H9 (cell line): ENCODE measurements around the gene IGF2BP3. TPM values are rescaled to one million over a fixed set of nuclear protein-coding genes. Genes with fewer than 3 reads are reported as not detected.

Source experiments
- DNase-seq: peaks from one replicate; pipeline ENCODE4 v3.0.0-alpha.2; 2017
- H2AFZ ChIP-seq: one replicate; pipeline ENCODE4 v1.6.1; 2013; ENCODE audit warnings: mild to moderate bottlenecking, low read length, control low read depth, moderate library complexity
- H2AK5ac ChIP-seq: 2 replicates; pipeline ENCODE4 v1.6.1; 2013; ENCODE audit warnings: low read length, control low read depth, mixed read lengths; ENCODE audit not compliant: insufficient read length
- H2BK120ac ChIP-seq: one replicate; pipeline ENCODE4 v1.6.1; 2013; ENCODE audit warnings: low read depth, mild to moderate bottlenecking, low read length, control low read depth, inconsistent platforms; ENCODE audit not compliant: poor library complexity, severe bottlenecking
- H2BK12ac ChIP-seq: 2 replicates; pipeline ENCODE4 v1.6.1; 2013; ENCODE audit warnings: low read length, control low read depth, mixed read lengths, low read depth; ENCODE audit not compliant: insufficient read length
- H2BK15ac ChIP-seq: 2 replicates; pipeline ENCODE4 v1.6.1; 2013; ENCODE audit warnings: low read depth, low read length, control low read depth
- H2BK20ac ChIP-seq: one replicate; pipeline ENCODE4 v1.6.1; 2013; ENCODE audit warnings: low read depth, mild to moderate bottlenecking, low read length, control low read depth, inconsistent platforms; ENCODE audit not compliant: poor library complexity, severe bottlenecking
- H2BK5ac ChIP-seq: 2 replicates; pipeline ENCODE4 v1.6.1; 2013; ENCODE audit warnings: low read length, control low read depth, mixed read lengths; ENCODE audit not compliant: insufficient read length
- H3K14ac ChIP-seq: 2 replicates; pipeline ENCODE4 v1.6.1; 2013; ENCODE audit warnings: low read length, control low read depth; ENCODE audit not compliant: insufficient read depth
- H3K18ac ChIP-seq: 2 replicates; pipeline ENCODE4 v1.6.1; 2013; ENCODE audit warnings: low read depth, mild to moderate bottlenecking, mixed read lengths, low read length, control low read depth; ENCODE audit not compliant: insufficient read length
- H3K23ac ChIP-seq: 2 replicates; pipeline ENCODE4 v1.6.1; 2013; ENCODE audit warnings: low read length, control low read depth, mixed read lengths, low read depth; ENCODE audit not compliant: insufficient read length
- H3K23me2 ChIP-seq: 2 replicates; pipeline ENCODE4 v1.6.1; 2013; ENCODE audit warnings: low read depth, mild to moderate bottlenecking, mixed read lengths, low read length, control low read depth; ENCODE audit not compliant: insufficient read length, poor library complexity, severe bottlenecking
- H3K27ac ChIP-seq: 2 replicates; pipeline ENCODE4 v1.5.1; 2013; ENCODE audit warnings: low read length, control low read depth, mixed read lengths, low read depth; ENCODE audit not compliant: insufficient read length
- H3K27me3 ChIP-seq: 2 replicates; pipeline ENCODE4 v1.6.1; 2013; ENCODE audit warnings: low read length, control low read depth, inconsistent platforms; ENCODE audit not compliant: insufficient read depth
- H3K4ac ChIP-seq: 2 replicates; pipeline ENCODE4 v1.6.1; 2013; ENCODE audit warnings: low read depth, mild to moderate bottlenecking, control low read depth, inconsistent platforms, low read length, moderate library complexity
- H3K4me1 ChIP-seq: 2 replicates; pipeline ENCODE4 v1.6.1; 2013; ENCODE audit warnings: low read length, control low read depth, inconsistent platforms; ENCODE audit not compliant: insufficient read depth
- H3K4me2 ChIP-seq: 2 replicates; pipeline ENCODE4 v1.6.1; 2013; ENCODE audit warnings: low read length, control low read depth, mixed read lengths; ENCODE audit not compliant: insufficient read length, insufficient read depth
- H3K56ac ChIP-seq: 2 replicates; pipeline ENCODE4 v1.6.1; 2013; ENCODE audit warnings: low read depth, mild to moderate bottlenecking, mixed read lengths, low read length, control low read depth; ENCODE audit not compliant: insufficient read length
- H3K79me1 ChIP-seq: 2 replicates; pipeline ENCODE4 v1.6.1; 2013; ENCODE audit warnings: low read depth, mild to moderate bottlenecking, moderate library complexity, low read length, control low read depth, inconsistent platforms; ENCODE audit not compliant: insufficient read depth, poor library complexity, severe bottlenecking
- H3K79me2 ChIP-seq: 2 replicates; pipeline ENCODE4 v1.6.1; 2013; ENCODE audit warnings: low read length, control low read depth, inconsistent platforms; ENCODE audit not compliant: insufficient read depth
- H3K9ac ChIP-seq: 2 replicates; pipeline ENCODE4 v1.6.1; 2013; ENCODE audit warnings: low read length, control low read depth, mixed read lengths; ENCODE audit not compliant: insufficient read length; ENCODE audit errors: extremely low read depth
- H3K9me3 ChIP-seq: one replicate; pipeline ENCODE4 v1.6.1; 2013; ENCODE audit warnings: low read depth, low read length, inconsistent platforms; ENCODE audit not compliant: control insufficient read depth
- H3T11ph ChIP-seq: one replicate; pipeline ENCODE4 v1.6.1; 2013; ENCODE audit warnings: mild to moderate bottlenecking, low read length, control low read depth, inconsistent platforms
- H4K20me1 ChIP-seq: one replicate; pipeline ENCODE4 v1.6.1; 2013; ENCODE audit not compliant: control insufficient read depth, insufficient read length, insufficient read depth
- H4K5ac ChIP-seq: 2 replicates; pipeline ENCODE4 v1.6.1; 2013; ENCODE audit warnings: low read depth, mild to moderate bottlenecking, mixed read lengths, low read length, control low read depth; ENCODE audit not compliant: insufficient read length
- H4K8ac ChIP-seq: replicated peaks from 2 replicates; pipeline ENCODE4 v1.6.1; 2013; ENCODE audit warnings: low read length, control low read depth, mixed read lengths, low read depth; ENCODE audit not compliant: insufficient read length
- H4K91ac ChIP-seq: 2 replicates; pipeline ENCODE4 v1.6.1; 2013; ENCODE audit warnings: low read depth, mild to moderate bottlenecking, moderate library complexity, mixed read lengths, low read length, control low read depth; ENCODE audit not compliant: insufficient read length
- H3K27ac Mint-ChIP-seq, 3 experiments: 2 replicates in 2 of 3; 3 replicates in 1 of 3; pipeline ENCODE4 v1.8.0; 2020 to 2021; ENCODE audit warnings: mixed read lengths in 3 of 3, mild to moderate bottlenecking in 1 of 3, moderate library complexity in 1 of 3
- H3K27me3 Mint-ChIP-seq: 2 replicates; pipeline ENCODE4 v1.8.0; 2021; ENCODE audit warnings: low read depth, mild to moderate bottlenecking, moderate library complexity, mixed read lengths
- H3K36me3 Mint-ChIP-seq, 3 experiments: 2 replicates in 2 of 3; 3 replicates in 1 of 3; pipeline ENCODE4 v1.8.0; 2020 to 2021; ENCODE audit warnings: low read depth in 3 of 3, mixed read lengths in 3 of 3; ENCODE audit not compliant: insufficient read depth in 1 of 3
- H3K4me1 Mint-ChIP-seq, 2 experiments: 2 replicates each; pipeline ENCODE4 v1.8.0; 2020; ENCODE audit warnings: mixed read lengths in 2 of 2
- H3K4me3 Mint-ChIP-seq, 2 experiments: 2 replicates in 1 of 2; 3 replicates in 1 of 2; pipeline ENCODE4 v1.8.0; 2020 to 2021; ENCODE audit warnings: mild to moderate bottlenecking in 2 of 2, mixed read lengths in 2 of 2, moderate library complexity in 1 of 2
- H3K9me3 Mint-ChIP-seq, 2 experiments: 2 replicates in 1 of 2; 3 replicates in 1 of 2; pipeline ENCODE4 v1.8.0; 2020; ENCODE audit warnings: mild to moderate bottlenecking in 2 of 2, mixed read lengths in 2 of 2, moderate library complexity in 1 of 2
- WGBS: extraction: QIAGEN DNeasy Blood & Tissue Kit; methylation state at CpG from one replicate; pipeline ENCODE4 v1.1.7; 2013; ENCODE audit warnings: missing lambda C conversion rate, low lambda C conversion rate, mixed read lengths; ENCODE audit not compliant: insufficient read length; ENCODE audit errors: extremely low coverage; 5-methylcytosine and 5-hydroxymethylcytosine counted together
- total RNA-seq: library from RNA; stranded (reverse); gene quantifications from 2 replicates; pipeline ENCODE4 v1.2.1, GENCODE V29; 2021
- TF ChIP-seq, protein P1 (sequence below): fragments of 200-600 bp; sonication (generic); conservative IDR thresholded peaks from 3 replicates; pipeline ENCODE4 v1.8.0; 2021; ENCODE audit warnings: antibody characterized with exemption, mild to moderate bottlenecking

Gene IGF2BP3
- total RNA-seq, 1 experiment from 2014 or later: 197 TPM

DNA sequence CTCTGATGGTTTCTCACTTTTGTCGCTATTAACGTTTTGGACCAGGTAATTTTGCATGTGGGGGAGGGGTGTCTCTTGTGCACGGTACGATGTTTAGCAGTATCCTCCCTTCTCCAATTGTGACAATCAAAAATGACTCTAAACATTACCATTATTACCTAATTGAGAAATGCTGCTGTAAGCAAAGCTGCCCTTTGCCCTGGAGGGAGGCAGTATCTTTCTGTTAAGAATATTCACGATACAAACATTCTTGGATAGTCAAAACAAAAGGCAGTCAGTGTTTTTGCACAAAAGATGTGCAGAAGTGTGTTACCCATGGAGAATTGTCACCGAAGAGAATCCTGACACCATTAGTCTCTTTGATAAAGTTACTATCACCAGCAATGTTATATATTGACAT lies 161.5 kb downstream of the IGF2BP3 start:
- TF ChIP-seq, protein P1, sequence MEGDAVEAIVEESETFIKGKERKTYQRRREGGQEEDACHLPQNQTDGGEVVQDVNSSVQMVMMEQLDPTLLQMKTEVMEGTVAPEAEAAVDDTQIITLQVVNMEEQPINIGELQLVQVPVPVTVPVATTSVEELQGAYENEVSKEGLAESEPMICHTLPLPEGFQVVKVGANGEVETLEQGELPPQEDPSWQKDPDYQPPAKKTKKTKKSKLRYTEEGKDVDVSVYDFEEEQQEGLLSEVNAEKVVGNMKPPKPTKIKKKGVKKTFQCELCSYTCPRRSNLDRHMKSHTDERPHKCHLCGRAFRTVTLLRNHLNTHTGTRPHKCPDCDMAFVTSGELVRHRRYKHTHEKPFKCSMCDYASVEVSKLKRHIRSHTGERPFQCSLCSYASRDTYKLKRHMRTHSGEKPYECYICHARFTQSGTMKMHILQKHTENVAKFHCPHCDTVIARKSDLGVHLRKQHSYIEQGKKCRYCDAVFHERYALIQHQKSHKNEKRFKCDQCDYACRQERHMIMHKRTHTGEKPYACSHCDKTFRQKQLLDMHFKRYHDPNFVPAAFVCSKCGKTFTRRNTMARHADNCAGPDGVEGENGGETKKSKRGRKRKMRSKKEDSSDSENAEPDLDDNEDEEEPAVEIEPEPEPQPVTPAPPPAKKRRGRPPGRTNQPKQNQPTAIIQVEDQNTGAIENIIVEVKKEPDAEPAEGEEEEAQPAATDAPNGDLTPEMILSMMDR: no peak
- no CpG with 5 or more reads among the region's 6 CpGs for WGBS
- no peak overlapping the region for H2BK12ac ChIP-seq
- no peak overlapping the region for H2BK20ac ChIP-seq
- H3K9me3 ChIP-seq: no peaks in the 10 kb centered on the region
- no peak overlapping the region for H4K5ac ChIP-seq
- no peak for DNase-seq
- H2BK120ac ChIP-seq: no peak overlapping the region
- H4K91ac ChIP-seq: no peak overlapping the region
- no peaks in the 10 kb centered on the region for H3K23me2 ChIP-seq
- H3K9ac ChIP-seq: no peak overlapping the region
- H2BK5ac ChIP-seq: no peak overlapping the region
- no peak overlapping the region for H2BK15ac ChIP-seq
- Mint-ChIP-seq H3K27ac (peak overlapping the region in 1 of 3 experiments; percentile 62; a peak in 2 of 7 replicates), H3K4me3 (no peak overlapping the region), H3K27me3 (no peaks in the 10 kb centered on the region), H3K4me1 (no peaks in the 10 kb centered on the region), H3K9me3 (peaks cover 2 to 3% of the 10 kb centered on the region in 2 experiments; a peak in 1 of 5 replicates), H3K36me3 (peaks cover 49 to 91% (median 84%) of the 10 kb centered on the region in 3 experiments; a peak in 6 of 7 replicates)
- H4K8ac ChIP-seq: no peak overlapping the region
- no peaks in the 10 kb centered on the region for H4K20me1 ChIP-seq
- no peak overlapping the region for H3T11ph ChIP-seq
- H3K4me2 ChIP-seq: no peak overlapping the region
- no peak overlapping the region for H2AFZ ChIP-seq
- H3K56ac ChIP-seq: no peak overlapping the region
- H3K79me2 ChIP-seq: no peaks in the 10 kb centered on the region; the same call in 1 of the 2 replicates
- no peaks in the 10 kb centered on the region for H3K4me1 ChIP-seq
- peaks cover 5% of the 10 kb centered on the region for H3K79me1 ChIP-seq
- no peak overlapping the region for H3K27ac ChIP-seq
- H3K14ac ChIP-seq: no peak overlapping the region
- H2AK5ac ChIP-seq: no peak overlapping the region
- no peak overlapping the region for H3K4ac ChIP-seq
- no peaks in the 10 kb centered on the region for H3K27me3 ChIP-seq
- H3K23ac ChIP-seq: no peak overlapping the region
- no peak overlapping the region for H3K18ac ChIP-seq
